HG02798 (cell line): Measurements from ENCODE around the gene ZNF547.

Source experiments
- ATAC-seq: cut with Tn5 transposase; IDR thresholded peaks from one replicate; pipeline ENCODE4 v1.9.1; 2021; ENCODE audit warnings: mild to moderate bottlenecking; ENCODE audit not compliant: unreplicated experiment, poor library complexity

The ZNF547 gene

GRCh38 chr19:57362997-57363687, at the start of gene ZNF547, which contains the start of gene TRAPPC2B:
Gene ZNF547 (plus strand): TSS chr19:57363551. CDS start chr19:57368556, 5,005 bp downstream.
Gene TRAPPC2B (plus strand): TSS chr19:57363551. CDS start chr19:57364834, 1,283 bp downstream.
- peak; percentile 95 for ATAC-seq

DNA sequence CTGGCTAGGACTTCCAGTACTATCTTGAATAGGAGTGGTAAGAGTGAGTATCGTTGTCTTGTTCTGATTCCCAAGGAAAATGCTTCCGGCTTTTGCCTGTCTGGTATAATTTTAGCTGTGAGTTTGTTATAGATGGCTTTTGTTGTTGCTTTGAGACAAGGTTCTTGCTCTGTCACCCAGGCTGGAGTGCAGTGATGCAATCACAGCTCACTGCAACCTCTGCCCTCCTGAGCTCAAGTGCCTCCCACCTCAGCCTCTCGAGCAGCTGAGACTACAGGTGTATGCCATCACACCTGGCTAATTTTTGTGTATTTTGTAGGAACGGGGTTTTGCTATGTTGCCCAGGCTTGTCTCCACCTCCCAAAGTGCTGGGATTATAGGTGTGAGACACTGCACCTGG, 49.2 kb upstream of the ZNF547 start:
- ATAC-seq: no peak

DNA sequence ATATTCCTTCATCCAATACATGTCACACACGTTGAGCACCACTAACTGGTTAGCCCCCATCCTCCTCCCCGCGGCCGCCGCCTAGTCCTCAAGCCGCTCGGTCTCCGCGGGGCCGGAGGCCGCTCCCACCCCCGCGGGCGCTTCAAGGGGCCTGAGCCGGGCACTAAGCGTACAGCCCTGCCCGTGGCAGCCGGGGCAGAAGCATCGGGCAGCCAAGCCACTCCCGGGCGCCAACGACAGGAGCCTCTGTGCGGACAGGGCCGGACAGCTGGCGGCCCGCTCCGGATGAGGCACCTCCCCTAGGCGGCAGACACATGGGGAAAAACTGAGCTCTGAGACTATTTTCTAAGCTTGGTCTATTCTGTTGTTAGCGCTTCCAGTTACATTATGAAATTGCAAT, 45.8 kb upstream of the ZNF547 start:
- no peak for ATAC-seq

- no peak for ATAC-seq
These were observed 43.5 kb upstream of the ZNF547 start for GRCh38 chr19:57319869-57320179.

DNA sequence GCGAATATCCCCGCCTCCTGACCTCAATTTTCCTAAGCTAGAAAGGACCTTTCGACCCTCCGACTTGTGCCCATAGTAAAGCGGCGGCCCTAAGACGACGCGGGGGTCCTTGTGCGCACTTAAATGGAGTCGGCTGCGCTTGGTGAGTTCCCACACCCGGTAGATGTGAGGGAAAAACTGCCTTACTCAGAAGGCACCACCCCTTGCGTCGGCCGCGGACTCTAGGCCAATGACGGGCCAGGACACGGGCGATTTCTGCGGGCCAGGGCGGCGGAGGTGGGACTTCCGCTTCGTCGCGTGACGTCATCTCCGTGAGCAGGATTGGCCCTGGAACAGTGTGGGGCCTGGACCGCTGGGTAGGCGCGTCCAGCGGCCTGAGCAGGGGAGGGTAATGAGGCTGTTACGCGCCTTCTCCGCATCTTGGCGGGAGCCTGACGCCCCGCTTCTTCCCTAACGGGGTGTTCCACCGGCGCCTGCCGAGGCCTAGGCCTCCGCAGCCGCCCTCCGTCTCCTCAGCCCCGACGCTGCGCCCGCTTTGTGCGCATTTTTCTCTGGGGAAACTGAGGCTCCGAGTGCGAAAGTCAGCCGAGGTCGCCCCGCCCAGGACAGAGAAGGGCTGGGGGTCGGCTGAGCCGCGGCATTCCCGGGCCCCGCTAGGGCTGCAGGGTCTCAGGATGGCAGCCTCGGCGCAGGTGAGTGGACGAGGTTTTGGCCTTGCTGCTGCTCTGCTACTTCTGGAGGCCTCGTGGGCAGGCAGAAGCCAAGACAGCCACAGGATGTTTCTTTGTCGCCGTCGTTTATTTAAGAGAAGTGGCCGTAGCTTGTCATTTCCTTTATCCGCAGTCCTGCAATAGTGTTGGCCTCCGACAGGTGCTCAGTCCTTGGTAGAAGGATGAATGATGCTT, 42.9 kb upstream of the ZNF547 start, which contains the start of gene ZNF543:
TSS of gene ZNF543 (plus strand) at position 293 of the 905 bp plus-strand sequence. CDS start at position 675, 382 bp downstream.
- peak; percentile 99 for ATAC-seq

GRCh38 chr19:57321116-57321515, 42.2 kb upstream of the ZNF547 start:
- no peak for ATAC-seq

DNA sequence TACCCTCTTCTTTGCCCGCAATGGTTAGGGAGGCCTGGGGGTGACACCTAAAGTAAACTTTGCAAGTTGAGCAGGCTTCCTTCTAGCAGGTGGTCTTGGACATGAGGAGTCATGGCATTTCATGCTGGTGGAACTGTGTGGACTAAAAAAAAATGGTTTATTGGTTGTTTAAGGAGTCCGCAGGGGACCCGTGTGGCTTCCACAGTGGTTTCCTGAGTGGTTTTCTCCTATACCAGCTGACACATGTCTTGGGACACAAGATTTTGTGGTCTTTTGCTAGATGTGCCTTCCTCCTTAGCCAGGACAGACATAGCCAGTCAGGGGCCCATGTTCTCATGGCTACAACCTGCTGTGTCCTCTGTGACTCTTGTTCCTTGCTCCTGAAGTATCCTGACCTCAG, 41.6 kb upstream of the ZNF547 start:
- ATAC-seq: no peak

DNA sequence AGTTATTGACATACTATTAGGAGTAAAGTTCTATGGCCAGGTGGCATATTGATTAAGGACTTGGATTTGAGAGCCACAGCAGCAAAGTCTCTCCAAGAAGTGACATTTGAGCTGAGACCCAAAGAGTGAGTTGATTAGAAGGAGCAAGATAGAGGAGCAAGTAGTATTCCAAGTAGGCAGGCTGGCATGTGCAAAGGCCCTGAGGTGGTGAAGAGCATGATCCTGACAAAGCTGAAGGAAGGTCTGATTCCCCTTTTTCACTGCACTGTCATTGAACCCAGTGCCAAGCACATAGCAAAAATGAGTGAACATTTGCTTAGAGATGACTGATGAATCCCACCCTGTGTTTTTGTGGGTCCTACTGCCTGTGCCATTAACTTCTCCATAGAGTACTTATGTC, 38.4 kb upstream of the ZNF547 start:
- ATAC-seq: no peak

GRCh38 chr19:57327993-57328392, 35.4 kb upstream of the ZNF547 start:
- ATAC-seq: no peak

GRCh38 chr19:57334191-57334590, 29.2 kb upstream of the ZNF547 start:
- no peak for ATAC-seq

- no peak for ATAC-seq
These were observed 24.5 kb upstream of the ZNF547 start for GRCh38 chr19:57338877-57339276.

DNA sequence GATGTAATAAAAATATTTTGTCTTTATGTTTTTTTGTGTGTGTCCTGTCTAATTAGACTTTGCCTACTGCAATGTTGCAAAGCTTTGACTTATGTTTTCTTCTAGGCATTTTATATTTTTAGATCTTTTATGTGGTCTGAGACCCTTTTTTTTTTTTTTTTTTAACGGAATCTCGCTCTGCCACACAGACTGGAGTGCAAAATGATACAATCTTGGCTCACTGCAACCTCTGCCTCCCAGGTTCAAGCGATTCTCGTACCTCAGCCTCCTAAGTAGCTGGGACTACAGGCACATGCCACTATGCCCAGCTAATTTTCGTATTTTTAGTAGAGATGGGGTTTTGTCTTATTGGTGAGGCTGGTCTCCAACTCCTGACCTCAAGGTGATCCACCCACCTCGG, 20.8 kb upstream of the ZNF547 start:
- ATAC-seq: no peak

DNA sequence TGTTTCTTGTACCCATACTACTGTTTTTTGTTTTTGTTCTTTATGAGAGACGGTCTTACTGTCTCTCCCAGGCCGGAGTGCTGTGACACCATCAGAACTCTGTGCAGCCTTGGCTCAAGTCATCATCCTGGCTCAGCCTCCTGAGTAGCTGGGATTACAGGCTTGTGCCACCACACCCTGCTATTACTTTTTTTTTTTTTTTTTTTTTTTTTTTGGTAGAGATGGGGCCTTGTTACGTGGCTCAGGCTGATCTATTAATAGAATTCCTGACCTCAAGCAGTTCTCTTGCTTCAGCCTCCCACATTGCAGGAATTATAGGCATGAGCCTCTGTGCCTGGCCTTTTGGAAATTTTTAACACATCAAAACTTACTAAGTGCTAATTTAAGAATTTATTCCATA, 15.2 kb upstream of the ZNF547 start:
- ATAC-seq: no peak

DNA sequence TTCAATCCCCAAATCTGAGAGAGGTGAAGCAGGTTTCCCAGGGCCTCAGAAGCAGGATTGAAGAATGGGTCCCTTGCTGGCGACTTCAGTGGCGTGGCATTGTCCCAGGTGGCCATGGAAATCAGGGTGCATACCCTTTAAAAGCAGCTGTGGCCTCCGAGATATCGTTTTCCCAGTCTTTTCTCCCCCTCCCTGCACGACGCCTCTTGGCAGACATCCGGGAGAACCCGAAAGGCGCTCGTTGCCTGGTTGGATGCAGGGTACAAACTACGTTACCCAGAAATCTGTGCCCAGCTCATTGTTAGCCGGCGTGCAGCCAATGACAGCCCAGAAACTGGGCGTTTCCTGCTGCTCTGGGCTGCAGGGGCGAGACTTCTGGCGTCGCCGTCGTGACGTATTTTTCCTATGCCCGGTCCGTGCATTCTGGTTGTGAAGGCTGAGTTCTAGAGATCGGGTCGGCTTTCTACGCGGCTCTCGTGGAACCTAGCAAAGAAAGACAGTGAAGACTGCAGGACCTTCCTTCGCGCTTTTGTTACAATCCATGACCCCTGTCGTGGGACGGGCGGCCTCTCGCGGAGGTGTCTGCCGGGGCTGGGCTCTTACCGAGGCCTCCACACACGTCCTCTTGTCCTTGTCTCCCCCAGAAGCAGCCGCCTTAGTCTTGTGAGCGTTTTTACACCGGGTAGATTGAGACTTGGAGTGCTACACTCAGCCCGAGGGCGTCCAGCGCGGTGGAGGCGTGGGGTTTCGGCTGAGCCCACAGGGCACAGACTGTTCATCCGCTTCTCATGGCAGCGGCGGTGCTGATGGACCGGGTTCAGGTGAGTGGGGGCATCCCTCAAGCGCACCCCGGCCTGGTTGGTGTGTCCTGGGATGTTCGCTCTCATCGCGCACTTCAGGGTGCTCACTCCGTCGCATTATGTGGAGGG, 12.2 kb upstream of the ZNF547 start, which contains the start of gene ZNF304:
TSS of gene ZNF304 (plus strand) at position 395 of the 929 bp plus-strand sequence. CDS start at position 789, 394 bp downstream.
- ATAC-seq: peak; percentile 99

DNA sequence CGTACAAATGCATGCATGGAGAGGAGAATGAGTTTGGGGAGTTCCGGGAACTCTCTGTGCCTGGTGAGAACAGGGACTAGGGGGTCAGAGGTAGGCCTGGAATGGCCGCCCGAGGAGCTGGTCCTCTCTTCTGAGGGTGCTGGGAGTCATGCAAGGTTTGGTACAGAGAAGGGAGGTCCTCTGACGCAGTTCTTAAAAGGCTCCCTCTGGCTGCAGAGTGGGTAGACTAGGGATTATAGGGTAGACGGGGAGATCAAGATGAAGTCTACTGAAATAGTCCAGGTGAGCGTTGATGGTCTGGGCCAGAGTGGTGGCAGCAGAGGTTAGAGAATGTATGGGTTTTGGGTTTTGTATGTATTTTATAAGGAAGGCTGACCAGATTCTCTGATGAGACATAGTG, 11.5 kb upstream of the ZNF547 start:
- ATAC-seq: no peak

GRCh38 chr19:57355916-57356315, 7.4 kb upstream of the ZNF547 start:
- no peak for ATAC-seq

GRCh38 chr19:57357406-57357805, 5.9 kb upstream of the ZNF547 start:
- ATAC-seq: no peak

- ATAC-seq: no peak
These were observed 4.1 kb upstream of the ZNF547 start for GRCh38 chr19:57359300-57359699.

DNA sequence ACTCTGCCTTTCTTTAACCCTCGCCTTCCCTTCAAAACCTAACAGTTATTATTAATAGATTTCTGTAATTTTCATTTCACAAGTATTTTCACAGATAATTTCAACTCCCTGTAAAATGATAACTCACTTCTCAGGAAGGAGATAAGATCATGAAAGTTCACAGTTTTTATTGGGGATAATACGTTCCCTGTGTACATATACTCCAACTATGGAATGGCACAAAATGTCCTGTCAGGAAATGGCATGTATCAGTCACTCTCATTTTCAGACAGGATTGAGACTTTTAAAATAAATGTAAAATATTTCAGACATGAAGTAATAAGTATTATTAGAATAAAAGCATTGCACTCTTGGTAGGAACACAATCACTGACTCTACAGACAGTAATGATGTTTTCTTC, 932 bp upstream of the ZNF547 start:
- ATAC-seq: no peak

DNA sequence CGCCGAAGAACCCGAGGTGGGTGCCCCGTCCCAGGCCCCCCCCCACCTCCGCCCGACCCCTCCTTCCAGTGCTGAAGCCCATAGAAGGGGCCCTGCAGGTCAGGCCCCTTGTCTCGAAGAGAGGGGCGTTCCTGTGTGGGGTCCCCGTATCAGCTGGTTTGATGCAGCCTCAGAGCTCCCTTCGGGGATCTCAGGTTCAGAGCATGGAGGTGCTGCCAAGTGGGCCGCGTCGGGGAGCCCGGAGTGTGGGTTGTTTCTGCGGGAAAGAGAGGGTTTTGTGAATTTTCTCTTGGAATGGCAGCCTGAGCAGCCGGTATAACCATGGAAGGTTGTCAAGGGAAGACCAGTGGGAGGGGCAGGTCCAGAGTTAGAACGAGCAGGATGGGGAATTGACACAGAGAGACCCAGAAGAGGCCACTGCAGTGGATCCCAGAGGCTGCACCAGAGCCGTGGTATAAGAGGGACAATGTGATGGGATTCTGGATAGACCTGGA, 384 bp downstream of the ZNF547 start:
- no peak for ATAC-seq
